Measurements from ENCODE around the gene TRMT2A.
A peak's percentile ranks its signal among the peaks of the same experiment; 100 is the strongest.

DNA sequence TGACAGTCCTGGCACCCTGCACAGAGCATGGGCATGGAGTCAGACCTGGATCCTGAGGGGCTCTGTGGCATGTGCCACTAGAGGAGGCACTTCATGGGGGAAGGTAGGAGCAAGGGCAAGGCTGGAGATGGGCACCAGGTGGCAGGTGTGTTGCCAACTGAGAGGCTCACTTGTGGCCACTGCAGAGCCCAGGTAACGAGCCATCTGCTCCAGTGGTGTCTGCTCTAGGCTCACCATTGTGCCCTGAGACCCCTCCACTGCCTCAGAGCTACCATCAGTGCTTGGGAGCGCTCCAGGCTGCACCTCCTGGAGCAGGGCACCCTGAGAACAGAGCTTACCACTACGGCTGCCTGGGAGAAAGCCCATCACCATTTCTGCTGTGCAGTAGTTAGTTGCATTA, 13.3 kb upstream of the TRMT2A start:
- TF ChIP-seq, protein P1, sequence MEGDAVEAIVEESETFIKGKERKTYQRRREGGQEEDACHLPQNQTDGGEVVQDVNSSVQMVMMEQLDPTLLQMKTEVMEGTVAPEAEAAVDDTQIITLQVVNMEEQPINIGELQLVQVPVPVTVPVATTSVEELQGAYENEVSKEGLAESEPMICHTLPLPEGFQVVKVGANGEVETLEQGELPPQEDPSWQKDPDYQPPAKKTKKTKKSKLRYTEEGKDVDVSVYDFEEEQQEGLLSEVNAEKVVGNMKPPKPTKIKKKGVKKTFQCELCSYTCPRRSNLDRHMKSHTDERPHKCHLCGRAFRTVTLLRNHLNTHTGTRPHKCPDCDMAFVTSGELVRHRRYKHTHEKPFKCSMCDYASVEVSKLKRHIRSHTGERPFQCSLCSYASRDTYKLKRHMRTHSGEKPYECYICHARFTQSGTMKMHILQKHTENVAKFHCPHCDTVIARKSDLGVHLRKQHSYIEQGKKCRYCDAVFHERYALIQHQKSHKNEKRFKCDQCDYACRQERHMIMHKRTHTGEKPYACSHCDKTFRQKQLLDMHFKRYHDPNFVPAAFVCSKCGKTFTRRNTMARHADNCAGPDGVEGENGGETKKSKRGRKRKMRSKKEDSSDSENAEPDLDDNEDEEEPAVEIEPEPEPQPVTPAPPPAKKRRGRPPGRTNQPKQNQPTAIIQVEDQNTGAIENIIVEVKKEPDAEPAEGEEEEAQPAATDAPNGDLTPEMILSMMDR (optimal IDR thresholded peaks at IDR 0.05 in 1 of 3, IDR thresholded peaks at IDR 0.05 in 1 of 3, conservative IDR thresholded peaks at IDR 0.05 in 1 of 3; ENCODE audit: extremely low read depth in 1 of 3, insufficient read depth in 2 of 3, low read length in 3 of 3) = peak; percentile 42 to 56 (median 48)
- no peak for TF ChIP-seq EZH2 (IDR thresholded peaks at IDR 0.05; ENCODE audit: low read length)

All from keratinocyte (primary cell).